Skeletal muscle tissue (tissue), 4 donors: Measurements from ENCODE around the gene NCAPH2. TPM values are rescaled to one million over a fixed set of nuclear protein-coding genes. Genes with fewer than 3 reads are reported as not detected.

ENCODE experiments used
- H3K27ac ChIP-seq: one replicate; pipeline ENCODE4 v1.7.0; 2013; ENCODE audit warnings: mild to moderate bottlenecking, low read depth, low read length, inconsistent platforms
- H3K27me3 ChIP-seq, 3 donors: one replicate each; pipeline ENCODE4 v1.7.0; 2013; ENCODE audit warnings: low read length in 3 of 3; ENCODE audit not compliant: control insufficient read depth in 3 of 3, insufficient read depth in 3 of 3
- H3K36me3 ChIP-seq, 3 donors: one replicate each; pipeline ENCODE4 v1.7.0; 2013; ENCODE audit warnings: low read length in 3 of 3; ENCODE audit not compliant: control insufficient read depth in 3 of 3, insufficient read depth in 3 of 3
- H3K4me1 ChIP-seq, 3 donors: one replicate each; pipeline ENCODE4 v1.7.0; 2013; ENCODE audit warnings: low read length in 3 of 3, mild to moderate bottlenecking in 3 of 3; ENCODE audit not compliant: control insufficient read depth in 3 of 3, insufficient read depth in 3 of 3
- H3K4me3 ChIP-seq, 3 donors: one replicate each; pipeline ENCODE4 v1.7.0; 2013; ENCODE audit warnings: low read length in 3 of 3
- H3K9ac ChIP-seq, 3 donors: one replicate each; pipeline ENCODE4 v1.7.0; 2013; ENCODE audit warnings: low read length in 3 of 3, mild to moderate bottlenecking in 3 of 3, moderate library complexity in 2 of 3, low read depth in 1 of 3
- H3K9me3 ChIP-seq, 3 donors: one replicate each; pipeline ENCODE4 v1.7.0; 2013; ENCODE audit warnings: low read length in 3 of 3; ENCODE audit not compliant: control insufficient read depth in 3 of 3
- total RNA-seq: library from RNA; depleted of rRNA; stranded (reverse); fragments of >200 nt; gene quantifications from one replicate; pipeline ENCODE4 v1.2.3, GENCODE V29; 2014
- donor health status: Osteomylitis.

Gene NCAPH2
- total RNA-seq, 1 donor from 2014 or later = 34.4 TPM

- Histone ChIP-seq H3K27me3 (peaks cover 7 to 25% (median 9%) of the 10 kb centered on the region in 3 donors), H3K36me3 (peaks cover 30 to 31% (median 30%) of the 10 kb centered on the region in 3 donors), H3K4me3 (peak overlapping the region; percentile 74 to 84 (median 83)), H3K4me1 (peaks cover 16 to 48% (median 35%) of the 10 kb centered on the region in 3 donors), H3K27ac (peak overlapping the region; percentile 79), H3K9ac (peak overlapping the region; percentile 79 to 88 (median 85)), H3K9me3 (no peaks in the 10 kb centered on the region)
Observed at GRCh38 chr22:50524676-50525103, 16.7 kb downstream of the NCAPH2 start.

- peaks cover 30 to 31% (median 30%) of the 10 kb centered on the region in 3 donors for H3K36me3 ChIP-seq
- peak within 1 kb of the TSS; percentile 79 for H3K27ac ChIP-seq
Observed at GRCh38 chr22:50525104-50525857, 17.3 kb downstream of the NCAPH2 start, which contains the start of gene SCO2. Gene SCO2 (minus strand): TSS chr22:50525598. CDS start chr22:50524411, 1,187 bp downstream.

GRCh38 chr22:50525858-50526107, 17.8 kb downstream of the NCAPH2 start:
- peak overlapping the region; percentile 65 to 88 (median 79) for H3K9ac ChIP-seq
- peaks cover 29 to 31% (median 30%) of the 10 kb centered on the region in 3 donors for H3K36me3 ChIP-seq
- H3K4me1 ChIP-seq = peaks cover 16 to 55% (median 38%) of the 10 kb centered on the region in 3 donors
- peak overlapping the region; percentile 74 to 84 (median 83) for H3K4me3 ChIP-seq
- no peaks in the 10 kb centered on the region for H3K9me3 ChIP-seq
- H3K27me3 ChIP-seq = peaks cover 13 to 35% (median 17%) of the 10 kb centered on the region in 3 donors
- H3K27ac ChIP-seq = peak overlapping the region; percentile 79

More at GRCh38 chr22:50525104-50525857, 17.3 kb downstream of the NCAPH2 start, which contains the start of gene SCO2:
- peaks cover 9 to 30% (median 13%) of the 10 kb centered on the region in 3 donors for H3K27me3 ChIP-seq
- no peaks in the 10 kb centered on the region for H3K9me3 ChIP-seq
- peaks cover 16 to 50% (median 36%) of the 10 kb centered on the region in 3 donors for H3K4me1 ChIP-seq
- peak within 1 kb of the TSS; percentile 79 to 88 (median 85) for H3K9ac ChIP-seq
- peak within 1 kb of the TSS; percentile 74 to 84 (median 83) for H3K4me3 ChIP-seq

- H3K4me1 ChIP-seq = peaks cover 21 to 59% (median 41%) of the 10 kb centered on the region in 3 donors
- H3K27ac ChIP-seq = peak overlapping the region; percentile 79
- peaks cover 24 to 28% (median 26%) of the 10 kb centered on the region in 3 donors for H3K36me3 ChIP-seq
- H3K27me3 ChIP-seq = peaks cover 17 to 40% (median 22%) of the 10 kb centered on the region in 3 donors
- H3K9ac ChIP-seq = peak overlapping the region; percentile 57 to 88 (median 65)
- peak overlapping the region; percentile 48 to 84 (median 83) for H3K4me3 ChIP-seq
- no peaks in the 10 kb centered on the region for H3K9me3 ChIP-seq
Observed at GRCh38 chr22:50526108-50526833, 18.2 kb downstream of the NCAPH2 start.

GRCh38 chr22:50526834-50527801, 19.1 kb downstream of the NCAPH2 start:
- H3K4me1 ChIP-seq = peaks cover 21 to 63% (median 43%) of the 10 kb centered on the region in 3 donors
- peaks cover 23 to 47% (median 28%) of the 10 kb centered on the region in 3 donors for H3K27me3 ChIP-seq
- H3K36me3 ChIP-seq = peaks cover 18 to 21% (median 20%) of the 10 kb centered on the region in 3 donors
- peak overlapping the region; percentile 79 for H3K27ac ChIP-seq
- H3K9me3 ChIP-seq = no peaks in the 10 kb centered on the region
- peak overlapping the region; percentile 48 to 84 (median 83) for H3K4me3 ChIP-seq
- H3K9ac ChIP-seq = peak overlapping the region; percentile 57 to 88 (median 65)

- no peaks in the 10 kb centered on the region for H3K9me3 ChIP-seq
- H3K27ac ChIP-seq = peak overlapping the region; percentile 93
- peaks cover 21 to 66% (median 48%) of the 10 kb centered on the region in 3 donors for H3K4me1 ChIP-seq
- no peak overlapping the region for H3K4me3 ChIP-seq
- H3K27me3 ChIP-seq = peaks cover 30 to 52% (median 34%) of the 10 kb centered on the region in 3 donors
- H3K9ac ChIP-seq = no peak overlapping the region
- H3K36me3 ChIP-seq = peaks cover 9 to 13% (median 12%) of the 10 kb centered on the region in 3 donors
Observed at GRCh38 chr22:50527921-50528681, 20.1 kb downstream of the NCAPH2 start.

- Histone ChIP-seq H3K4me3 (peak overlapping the region; percentile 15 to 75 (median 68)), H3K4me1 (peaks cover 20 to 65% (median 48%) of the 10 kb centered on the region in 3 donors), H3K9me3 (no peaks in the 10 kb centered on the region), H3K27me3 (peaks cover 30 to 57% (median 39%) of the 10 kb centered on the region in 3 donors), H3K27ac (peak overlapping the region; percentile 93), H3K9ac (peak overlapping the region in 2 of 3 donors; percentile 73 to 74), H3K36me3 (peaks cover 2 to 6% (median 4%) of the 10 kb centered on the region in 3 donors)
Observed at GRCh38 chr22:50528682-50529415, 20.8 kb downstream of the NCAPH2 start.

- Histone ChIP-seq H3K4me1 (peaks cover 15 to 59% (median 43%) of the 10 kb centered on the region in 3 donors), H3K9me3 (no peaks in the 10 kb centered on the region), H3K36me3 (peaks cover 0 to 1% (median 0%) of the 10 kb centered on the region in 3 donors), H3K4me3 (peak overlapping the region; percentile 56 to 75 (median 68)), H3K27ac (peak overlapping the region; percentile 93), H3K9ac (peak overlapping the region in 2 of 3 donors; percentile 73 to 74), H3K27me3 (peaks cover 30 to 60% (median 45%) of the 10 kb centered on the region in 3 donors)
Observed at GRCh38 chr22:50529416-50529896, 21.4 kb downstream of the NCAPH2 start.
